Neural progenitor cell (in vitro differentiated cells): ENCODE results near the gene TACC3.

ENCODE experiments used
- EZH2phosphoT487 ChIP-seq: fragments of 200-600 bp; sonication (generic); IDR thresholded peaks from 2 replicates; pipeline ENCODE4 v1.6.1; 2017; ENCODE audit warnings: antibody characterized with exemption
- TF ChIP-seq, protein P1 (sequence below): fragments of 200-600 bp; sonication (generic); IDR thresholded peaks from 2 replicates; pipeline ENCODE4 v1.5.1; 2017; ENCODE audit warnings: antibody characterized with exemption, mild to moderate bottlenecking

DNA sequence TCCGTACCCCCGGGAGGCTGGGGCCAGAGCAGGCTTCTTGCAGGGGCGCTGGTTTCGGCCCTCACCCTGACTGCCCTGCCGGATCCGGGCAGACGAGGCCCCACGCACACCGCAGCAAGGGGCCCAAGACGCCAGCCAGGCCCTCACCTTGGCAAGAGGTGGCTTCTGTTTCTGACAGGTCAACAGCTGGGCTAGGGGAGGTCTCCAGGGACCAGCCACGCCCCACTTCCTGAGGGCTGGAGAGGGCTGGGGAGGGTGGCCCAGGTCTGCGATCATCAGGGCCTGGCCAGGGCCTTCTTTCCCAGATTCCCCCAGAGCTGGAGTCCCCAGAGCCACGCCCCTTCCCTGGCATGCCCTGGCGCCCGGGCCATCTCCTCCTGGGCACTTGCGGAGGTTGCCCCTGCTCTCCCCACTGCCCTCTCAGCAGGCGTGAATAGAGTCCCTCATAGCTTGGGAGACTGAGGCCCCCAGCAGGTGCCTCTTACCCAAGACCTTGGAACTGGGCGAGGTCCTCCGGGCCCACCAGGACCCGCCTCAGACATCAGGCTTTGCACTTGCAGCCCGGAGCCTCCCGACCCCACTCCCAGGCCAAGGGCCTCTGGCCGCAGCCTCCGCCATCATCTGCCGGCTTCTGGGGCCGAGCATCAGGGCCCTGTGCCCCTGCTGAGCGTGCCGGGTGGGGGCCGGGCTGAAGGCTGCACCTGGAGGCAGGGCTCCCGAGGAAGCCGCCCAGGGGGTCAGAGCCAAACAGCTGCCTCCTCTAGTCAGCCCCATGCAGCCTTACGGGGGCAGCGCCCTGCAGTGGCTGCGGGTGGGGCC is 65.4 kb downstream of the TACC3 start:
- TF ChIP-seq, protein P1, sequence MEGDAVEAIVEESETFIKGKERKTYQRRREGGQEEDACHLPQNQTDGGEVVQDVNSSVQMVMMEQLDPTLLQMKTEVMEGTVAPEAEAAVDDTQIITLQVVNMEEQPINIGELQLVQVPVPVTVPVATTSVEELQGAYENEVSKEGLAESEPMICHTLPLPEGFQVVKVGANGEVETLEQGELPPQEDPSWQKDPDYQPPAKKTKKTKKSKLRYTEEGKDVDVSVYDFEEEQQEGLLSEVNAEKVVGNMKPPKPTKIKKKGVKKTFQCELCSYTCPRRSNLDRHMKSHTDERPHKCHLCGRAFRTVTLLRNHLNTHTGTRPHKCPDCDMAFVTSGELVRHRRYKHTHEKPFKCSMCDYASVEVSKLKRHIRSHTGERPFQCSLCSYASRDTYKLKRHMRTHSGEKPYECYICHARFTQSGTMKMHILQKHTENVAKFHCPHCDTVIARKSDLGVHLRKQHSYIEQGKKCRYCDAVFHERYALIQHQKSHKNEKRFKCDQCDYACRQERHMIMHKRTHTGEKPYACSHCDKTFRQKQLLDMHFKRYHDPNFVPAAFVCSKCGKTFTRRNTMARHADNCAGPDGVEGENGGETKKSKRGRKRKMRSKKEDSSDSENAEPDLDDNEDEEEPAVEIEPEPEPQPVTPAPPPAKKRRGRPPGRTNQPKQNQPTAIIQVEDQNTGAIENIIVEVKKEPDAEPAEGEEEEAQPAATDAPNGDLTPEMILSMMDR = no peak
- TF ChIP-seq EZH2phosphoT487 = no peak
